Posterior vena cava (tissue), 2 donors: Measurements from ENCODE around the gene MTX1. TPM values are rescaled to one million over a fixed set of nuclear protein-coding genes. Genes with fewer than 3 reads are reported as not detected.

Experiments used
- total RNA-seq, 2 donors: library from RNA; stranded (reverse); fragmentation: NEBNext Ultra II Directional; extraction: Animal tissue kit (Norgen Biotek cat#: 25700); gene quantifications; one replicate each; pipeline ENCODE4 v1.2.1, GENCODE V29; 2021
- donor health status: DM: yes; HTN: yes; CAD: no.
- donor health status: DM: yes; HTN: yes; CAD: no.

Gene MTX1
- total RNA-seq, 2 donors from 2014 or later = 20.9 to 26.8 TPM

Other genes with a start within 250 kb of the MTX1 start
- gene PYGO2, start 246.9 kb upstream of the MTX1 start, total RNA-seq = 10 to 100 TPM; 17.0 to 19.2 TPM
- gene SHC1, start 237.9 kb upstream of the MTX1 start, total RNA-seq = 100 to 1,000 TPM; 135 to 149 TPM
- gene CKS1B, start 234.0 kb upstream of the MTX1 start, total RNA-seq = 10 to 100 TPM; 22.5 to 23.4 TPM
- 10 to 100 TPM; 18.3 to 21.6 TPM for gene FLAD1, start 225.4 kb upstream of the MTX1 start, total RNA-seq
- gene LENEP, start 215.1 kb upstream of the MTX1 start, total RNA-seq = not detected
- gene ZBTB7B, start 205.9 kb upstream of the MTX1 start, total RNA-seq = 10 to 100 TPM; 50.5 to 72.8 TPM
- gene DCST2, start 174.9 kb upstream of the MTX1 start, total RNA-seq = 1 to 10 TPM in 1 of 2 donors, under 1 TPM in 1; 0.48 to 1.1 TPM
- not detected for gene DCST1, start 174.9 kb upstream of the MTX1 start, total RNA-seq
- gene ADAM15, start 157.4 kb upstream of the MTX1 start, total RNA-seq = 100 to 1,000 TPM; 146 to 178 TPM
- 1 to 10 TPM; 2.0 to 2.6 TPM for gene EFNA4, start 145.0 kb upstream of the MTX1 start, total RNA-seq
- gene EFNA3, start 129.9 kb upstream of the MTX1 start, total RNA-seq = 1 to 10 TPM; 2.0 TPM
- 10 to 100 TPM; 12.6 to 13.2 TPM for gene EFNA1, start 80.8 kb upstream of the MTX1 start, total RNA-seq
- 10 to 100 TPM; 24.5 TPM for gene SLC50A1, start 72.8 kb upstream of the MTX1 start, total RNA-seq
- gene DPM3, start 68.2 kb upstream of the MTX1 start, total RNA-seq = 10 to 100 TPM; 53.1 to 75.2 TPM
- 100 to 1,000 TPM; 145 to 146 TPM for gene KRTCAP2, start 35.4 kb upstream of the MTX1 start, total RNA-seq
- 1 to 10 TPM; 1.3 to 2.1 TPM for gene TRIM46, start 34.8 kb upstream of the MTX1 start, total RNA-seq
- 10 to 100 TPM; 46.3 to 96.6 TPM for gene THBS3, start 798 bp upstream of the MTX1 start, total RNA-seq
- gene ENTREP3, start 46.8 kb downstream of the MTX1 start, total RNA-seq = 10 to 100 TPM; 21.3 to 25.3 TPM
- 10 to 100 TPM; 34.7 to 37.3 TPM for gene SCAMP3, start 53.7 kb downstream of the MTX1 start, total RNA-seq
- 10 to 100 TPM; 31.2 to 32.3 TPM for gene CLK2, start 64.8 kb downstream of the MTX1 start, total RNA-seq
- 1 to 10 TPM; 1.4 to 1.5 TPM for gene HCN3, start 68.8 kb downstream of the MTX1 start, total RNA-seq
- not detected for gene PKLR, start 92.7 kb downstream of the MTX1 start, total RNA-seq
- 10 to 100 TPM; 86.7 to 93.0 TPM for gene FDPS, start 100.2 kb downstream of the MTX1 start, total RNA-seq
- 10 to 100 TPM; 32.5 to 34.6 TPM for gene RUSC1, start 112.2 kb downstream of the MTX1 start, total RNA-seq